ENCODE measurements around the gene NEUROG1.

DNA sequence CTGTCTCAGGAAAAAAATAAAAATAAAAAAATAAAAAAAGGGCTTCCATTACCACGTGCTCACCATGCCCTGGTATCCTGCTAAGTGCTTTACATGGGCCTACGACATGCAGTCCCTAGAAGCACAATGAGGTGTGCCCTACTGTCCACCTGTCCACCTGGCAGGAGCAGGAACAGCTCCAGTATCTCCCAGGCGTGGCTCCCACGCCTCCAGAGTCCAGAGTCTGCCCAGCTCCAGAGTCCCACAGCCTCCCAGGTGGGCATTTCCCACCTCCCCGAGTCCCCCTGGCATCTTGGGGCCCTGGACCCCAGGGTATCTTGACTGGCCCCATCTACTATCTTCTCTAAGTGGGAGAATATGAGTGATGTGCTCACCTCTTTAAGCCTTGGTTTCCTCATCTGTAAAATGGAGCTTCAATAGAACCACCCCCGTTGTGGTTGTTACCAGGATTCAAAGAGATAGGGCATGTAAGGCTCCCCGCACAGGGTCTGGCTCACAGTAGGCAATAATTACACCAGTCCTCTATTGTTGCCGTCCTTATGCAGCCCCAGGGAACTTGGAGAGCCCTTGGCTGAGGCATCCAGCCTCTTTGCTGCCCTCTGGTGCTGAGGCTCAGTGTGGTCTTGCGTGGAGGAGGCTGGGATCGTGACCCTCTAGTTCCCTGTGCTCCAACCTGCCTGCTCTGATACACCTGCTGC, 34.1 kb upstream of the NEUROG1 start:
- TF ChIP-seq CTCF (IDR thresholded peaks at IDR 0.05) (no peak), POLR2A (IDR thresholded peaks at IDR 0.05) (no peak)
